Glutamatergic neuron (in vitro differentiated cells): ENCODE measurements around the gene PCP4. TPM values are rescaled to one million over a fixed set of nuclear protein-coding genes. Genes with fewer than 3 reads are reported as not detected.

ENCODE experiments used
- DNase-seq: peaks from one replicate; pipeline ENCODE4 v3.0.0; 2022
- H3K27ac Mint-ChIP-seq: one replicate; pipeline ENCODE4 v1.8.0; 2020; ENCODE audit warnings: mild to moderate bottlenecking, mixed read lengths, inconsistent platforms; ENCODE audit not compliant: unreplicated experiment
- H3K27me3 Mint-ChIP-seq: one replicate; pipeline ENCODE4 v1.8.0; 2020; ENCODE audit warnings: mild to moderate bottlenecking, moderate library complexity, mixed read lengths, inconsistent platforms; ENCODE audit not compliant: unreplicated experiment
- H3K36me3 Mint-ChIP-seq: one replicate; pipeline ENCODE4 v1.8.0; 2020; ENCODE audit warnings: mild to moderate bottlenecking, mixed read lengths, inconsistent platforms; ENCODE audit not compliant: unreplicated experiment
- H3K4me1 Mint-ChIP-seq: one replicate; pipeline ENCODE4 v1.8.0; 2020; ENCODE audit warnings: mild to moderate bottlenecking, low read depth, mixed read lengths, inconsistent platforms; ENCODE audit not compliant: unreplicated experiment
- H3K4me3 Mint-ChIP-seq: one replicate; pipeline ENCODE4 v1.8.0; 2020; ENCODE audit warnings: mild to moderate bottlenecking, mixed read lengths, inconsistent platforms; ENCODE audit not compliant: unreplicated experiment
- H3K9me3 Mint-ChIP-seq: one replicate; pipeline ENCODE4 v1.8.0; 2020; ENCODE audit warnings: mild to moderate bottlenecking, moderate library complexity, mixed read lengths, inconsistent platforms; ENCODE audit not compliant: unreplicated experiment
- total RNA-seq: library from RNA; stranded (reverse); fragmentation: NEBNext Ultra II Directional; extraction: Animal tissue kit (Norgen Biotek cat#: 25700); gene quantifications from one replicate; pipeline ENCODE4 v1.2.1, GENCODE V29; 2021; ENCODE audit not compliant: unreplicated experiment
- TF ChIP-seq, protein P1 (sequence below): fragments of 200-600 bp; sonication (generic); IDR thresholded peaks from one replicate; pipeline ENCODE4 v1.5.0; 2021; ENCODE audit not compliant: partially characterized antibody, unreplicated experiment

PCP4 gene
- total RNA-seq, 1 donor from 2014 or later = 1.9 TPM

DNA sequence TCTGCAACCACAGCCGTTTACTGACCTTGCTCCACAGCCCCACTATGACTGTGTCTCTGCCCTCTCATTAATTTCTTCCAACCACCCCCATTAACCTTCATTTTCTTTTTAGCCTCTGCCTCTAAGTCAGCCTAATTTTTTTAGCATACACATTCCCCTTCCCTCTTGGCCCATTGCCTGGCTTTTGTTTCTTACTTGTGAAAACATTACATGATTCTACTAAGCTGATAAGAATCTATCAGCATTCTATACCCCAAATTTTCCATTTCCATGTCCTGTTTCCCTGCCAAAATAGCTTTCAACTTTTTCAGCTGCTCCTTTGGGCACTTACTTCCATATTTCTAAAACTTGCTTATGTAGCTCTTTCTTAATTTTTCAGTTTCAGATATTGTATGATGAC lies 79.8 kb downstream of the PCP4 start:
- Mint-ChIP-seq H3K4me1 (peaks cover 14% of the 10 kb centered on the region), H3K4me3 (no peak overlapping the region), H3K36me3 (peaks cover 4% of the 10 kb centered on the region), H3K27me3 (peaks cover 5% of the 10 kb centered on the region), H3K27ac (no peak overlapping the region), H3K9me3 (peaks cover 11% of the 10 kb centered on the region)
- no peak for DNase-seq
- TF ChIP-seq, protein P1, sequence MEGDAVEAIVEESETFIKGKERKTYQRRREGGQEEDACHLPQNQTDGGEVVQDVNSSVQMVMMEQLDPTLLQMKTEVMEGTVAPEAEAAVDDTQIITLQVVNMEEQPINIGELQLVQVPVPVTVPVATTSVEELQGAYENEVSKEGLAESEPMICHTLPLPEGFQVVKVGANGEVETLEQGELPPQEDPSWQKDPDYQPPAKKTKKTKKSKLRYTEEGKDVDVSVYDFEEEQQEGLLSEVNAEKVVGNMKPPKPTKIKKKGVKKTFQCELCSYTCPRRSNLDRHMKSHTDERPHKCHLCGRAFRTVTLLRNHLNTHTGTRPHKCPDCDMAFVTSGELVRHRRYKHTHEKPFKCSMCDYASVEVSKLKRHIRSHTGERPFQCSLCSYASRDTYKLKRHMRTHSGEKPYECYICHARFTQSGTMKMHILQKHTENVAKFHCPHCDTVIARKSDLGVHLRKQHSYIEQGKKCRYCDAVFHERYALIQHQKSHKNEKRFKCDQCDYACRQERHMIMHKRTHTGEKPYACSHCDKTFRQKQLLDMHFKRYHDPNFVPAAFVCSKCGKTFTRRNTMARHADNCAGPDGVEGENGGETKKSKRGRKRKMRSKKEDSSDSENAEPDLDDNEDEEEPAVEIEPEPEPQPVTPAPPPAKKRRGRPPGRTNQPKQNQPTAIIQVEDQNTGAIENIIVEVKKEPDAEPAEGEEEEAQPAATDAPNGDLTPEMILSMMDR = no peak

DNA sequence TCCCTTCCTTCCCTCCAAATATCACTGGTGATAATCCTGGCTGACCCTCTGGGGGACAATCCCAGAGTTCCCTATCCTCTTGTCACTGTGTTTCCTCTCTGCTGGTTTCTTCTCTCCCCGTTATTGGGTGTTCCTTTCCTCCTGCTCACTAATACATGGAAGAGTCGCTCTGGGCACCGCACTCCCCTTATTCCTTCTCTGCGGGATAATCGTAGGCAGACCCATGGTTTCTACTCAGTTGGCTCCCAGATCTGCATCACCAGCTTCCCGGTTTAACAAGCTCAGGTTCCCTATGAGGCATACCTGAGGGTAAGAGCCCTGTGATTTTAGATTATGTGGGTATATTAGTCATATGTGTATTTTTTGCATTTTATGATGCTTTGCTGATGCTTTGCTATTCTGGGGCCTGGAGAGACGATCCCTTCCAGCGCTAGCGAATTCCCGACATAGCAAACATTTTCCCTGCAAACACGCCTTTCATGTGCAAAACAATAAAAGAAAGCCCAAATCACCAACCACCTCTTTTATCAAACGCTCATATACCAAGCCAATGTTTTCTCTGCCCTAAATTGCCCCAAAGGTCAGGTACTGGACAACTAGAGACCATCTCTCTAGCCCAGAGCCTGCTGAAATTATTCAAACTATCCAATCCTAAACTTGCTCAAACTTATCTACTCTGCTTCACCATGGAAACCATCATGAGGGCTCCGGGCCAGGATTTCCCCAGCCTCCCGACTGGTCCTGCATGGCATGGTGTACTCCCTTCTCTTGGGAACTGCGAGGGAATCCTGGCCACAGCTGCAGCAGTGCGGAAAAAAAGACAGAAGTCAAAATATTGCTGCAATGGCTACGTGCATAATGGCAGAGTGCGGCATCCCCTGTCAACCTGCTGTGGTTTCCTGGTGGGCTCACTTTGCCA lies 84.2 kb downstream of the PCP4 start:
- DNase-seq = no peak
- Mint-ChIP-seq H3K27ac (no peak overlapping the region), H3K4me1 (peaks cover 13% of the 10 kb centered on the region), H3K27me3 (no peaks in the 10 kb centered on the region), H3K9me3 (peaks cover 7% of the 10 kb centered on the region), H3K36me3 (peaks cover 4% of the 10 kb centered on the region), H3K4me3 (no peak overlapping the region)
- TF ChIP-seq, protein P1 = no peak

DNA sequence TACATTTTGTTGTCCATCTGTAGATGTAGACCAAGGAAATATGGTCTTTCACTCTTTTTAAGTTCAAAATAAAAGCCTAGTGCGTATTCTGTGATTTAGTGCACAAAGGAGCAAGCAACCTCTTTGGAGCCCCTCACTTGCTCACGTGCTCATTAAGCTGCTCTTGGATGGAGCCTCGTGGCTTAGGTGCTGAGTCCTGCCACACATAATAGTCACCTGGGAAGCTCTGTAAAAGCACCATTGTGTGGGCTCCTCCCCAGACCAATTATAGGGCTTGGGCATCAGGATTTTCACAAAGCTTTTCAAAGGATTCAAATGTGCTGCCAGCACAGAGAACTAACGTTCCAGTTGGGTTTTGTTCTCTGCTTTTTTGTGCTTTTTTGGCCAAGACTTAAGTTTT lies 85.0 kb downstream of the PCP4 start:
- Mint-ChIP-seq H3K27ac (no peak overlapping the region), H3K9me3 (peaks cover 7% of the 10 kb centered on the region), H3K36me3 (peaks cover 4% of the 10 kb centered on the region), H3K4me1 (peaks cover 8% of the 10 kb centered on the region), H3K4me3 (no peak overlapping the region), H3K27me3 (no peaks in the 10 kb centered on the region)
- DNase-seq = no peak
- TF ChIP-seq, protein P1 = no peak

DNA sequence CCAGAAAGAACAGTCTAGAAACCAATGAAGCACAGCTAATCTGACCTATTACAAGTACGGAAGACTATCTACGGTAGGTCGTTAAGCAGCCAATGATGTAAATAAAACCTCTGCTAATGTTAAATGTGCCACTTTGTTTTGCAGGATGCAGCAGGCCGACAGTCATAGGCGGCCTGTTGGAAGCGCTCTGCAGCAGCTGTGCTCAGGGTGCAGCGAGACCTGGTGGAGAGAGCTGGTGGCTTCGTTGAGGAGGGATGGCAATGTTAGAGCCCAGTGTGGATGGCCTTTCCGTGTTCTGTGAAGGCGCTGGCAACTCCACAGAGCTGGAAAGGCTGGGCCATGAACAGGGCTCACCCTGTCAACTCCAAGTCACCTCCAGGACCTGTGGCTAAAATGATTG lies 87.3 kb downstream of the PCP4 start:
- H3K36me3 Mint-ChIP-seq = peaks cover 4% of the 10 kb centered on the region
- H3K4me3 Mint-ChIP-seq = no peak overlapping the region
- TF ChIP-seq, protein P1 = no peak
- peaks cover 7% of the 10 kb centered on the region for H3K9me3 Mint-ChIP-seq
- no peaks in the 10 kb centered on the region for H3K27me3 Mint-ChIP-seq
- DNase-seq = no peak
- H3K27ac Mint-ChIP-seq = no peak overlapping the region
- peaks cover 8% of the 10 kb centered on the region for H3K4me1 Mint-ChIP-seq

DNA sequence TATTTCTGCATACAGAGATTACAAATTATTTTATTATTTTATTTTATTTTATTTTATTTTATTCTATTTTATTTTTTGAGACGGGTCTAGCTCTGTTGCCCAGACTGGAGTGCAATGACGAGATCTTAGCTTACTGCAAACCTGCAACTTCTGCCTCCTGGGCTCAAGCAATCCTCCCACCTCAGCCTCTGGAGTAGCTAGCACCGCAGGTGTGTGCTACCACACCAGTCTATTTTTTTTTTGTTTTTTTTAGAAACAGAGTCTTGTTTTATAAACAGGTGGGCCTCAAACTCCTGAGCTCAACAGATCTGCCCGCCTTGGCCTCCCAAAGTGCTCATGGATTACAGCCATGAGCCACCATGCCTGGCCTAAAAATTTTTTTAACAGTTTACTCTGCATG lies 88.1 kb downstream of the PCP4 start:
- peaks cover 10% of the 10 kb centered on the region for H3K9me3 Mint-ChIP-seq
- no peak overlapping the region for H3K27ac Mint-ChIP-seq
- H3K4me3 Mint-ChIP-seq = no peak overlapping the region
- H3K4me1 Mint-ChIP-seq = peaks cover 8% of the 10 kb centered on the region
- DNase-seq = no peak
- TF ChIP-seq, protein P1 = no peak
- no peaks in the 10 kb centered on the region for H3K27me3 Mint-ChIP-seq
- peaks cover 10% of the 10 kb centered on the region for H3K36me3 Mint-ChIP-seq
